GM12878 (cell line): Measurements from ENCODE around the gene ERFL. TPM values are rescaled to one million over a fixed set of nuclear protein-coding genes. Genes with fewer than 3 reads are reported as not detected.

Experiments used
- CBFB ChIP-seq: IDR thresholded peaks from 2 replicates; pipeline ENCODE4 v1.6.1; 2016; ENCODE audit warnings: antibody characterized with exemption, low read depth
- CHD1 ChIP-seq: IDR thresholded peaks from 2 replicates; pipeline ENCODE4 v1.6.1; 2012; ENCODE audit warnings: low read depth, low read length, improper control_type of control experiment
- CUX1 ChIP-seq: IDR thresholded peaks from 2 replicates; pipeline ENCODE4 v1.6.1; 2012; ENCODE audit warnings: improper control_type of control experiment, low read depth, low read length; ENCODE audit not compliant: insufficient replicate concordance
- DPF2 ChIP-seq: fragments of 450-650 bp; IDR thresholded peaks from 2 replicates; pipeline ENCODE4 v1.6.1; 2017; ENCODE audit warnings: mild to moderate bottlenecking
- PKNOX1 ChIP-seq: fragments of 450-650 bp; IDR thresholded peaks from 2 replicates; pipeline ENCODE4 v1.6.1; 2016; ENCODE audit warnings: mild to moderate bottlenecking
- POLR2AphosphoS5 ChIP-seq: IDR thresholded peaks from 2 replicates; pipeline ENCODE4 v1.6.1; 2011; ENCODE audit warnings: mild to moderate bottlenecking, low read length, inconsistent platforms
- SREBF2 ChIP-seq: IDR thresholded peaks from 2 replicates; pipeline ENCODE4 v1.6.1; 2012; ENCODE audit warnings: mild to moderate bottlenecking, low read length
- polyA plus RNA-seq, 11 experiments: library from polyadenylated mRNA; depleted of rRNA in 4 of 11; unstranded in 6 of 11; stranded (reverse) in 5 of 11; fragments of >200 nt; fragmentation: Nextera tagmentation in 4 of 11; fragmentation: Illumina TruSeq in 1 of 11; extraction: Ambion mirVana in 4 of 11; extraction: Trizol in 1 of 11; gene quantifications; 1 replicate in 1 of 11; 2 replicates in 10 of 11; pipeline versions ENCODE4 v1.2.1 to v1.2.3, GENCODE V29; 2011 to 2016; ENCODE audit warnings: inconsistent platforms in 2 of 11, missing spikeins in 2 of 11, low read depth in 1 of 11
- total RNA-seq, 4 experiments: library from RNA; depleted of rRNA in 3 of 4; stranded (reverse); fragments of >200 nt in 3 of 4; fragmentation: Illumina TruSeq in 1 of 4; extraction: Trizol in 1 of 4; gene quantifications; 2 replicates each; pipeline versions ENCODE4 v1.2.1 to v1.2.3, GENCODE V29; 2013 to 2021
- TF ChIP-seq, protein P1 (sequence below): IDR thresholded peaks from 2 replicates; pipeline ENCODE4 v1.6.1; 2012; ENCODE audit warnings: mild to moderate bottlenecking, low read depth, low read length
- TF ChIP-seq, protein P2 (sequence below): fragments of 450-650 bp; IDR thresholded peaks from 2 replicates; pipeline ENCODE4 v1.6.1; 2017; ENCODE audit warnings: mild to moderate bottlenecking, moderate library complexity

Gene ERFL
- total and polyA plus RNA-seq, 10 of the 15 experiments (the other 5 are each of a cell fraction or from before 2014, with no cell fraction given), result 0.04 to 0.10 (median 0.05) TPM; not detected in 7

GRCh38 chr19:41871573-41872383 is 56.5 kb downstream of the ERFL start (continued):
- no peak for TF ChIP-seq CUX1
- no peak for TF ChIP-seq SREBF2
- TF ChIP-seq, protein P1, sequence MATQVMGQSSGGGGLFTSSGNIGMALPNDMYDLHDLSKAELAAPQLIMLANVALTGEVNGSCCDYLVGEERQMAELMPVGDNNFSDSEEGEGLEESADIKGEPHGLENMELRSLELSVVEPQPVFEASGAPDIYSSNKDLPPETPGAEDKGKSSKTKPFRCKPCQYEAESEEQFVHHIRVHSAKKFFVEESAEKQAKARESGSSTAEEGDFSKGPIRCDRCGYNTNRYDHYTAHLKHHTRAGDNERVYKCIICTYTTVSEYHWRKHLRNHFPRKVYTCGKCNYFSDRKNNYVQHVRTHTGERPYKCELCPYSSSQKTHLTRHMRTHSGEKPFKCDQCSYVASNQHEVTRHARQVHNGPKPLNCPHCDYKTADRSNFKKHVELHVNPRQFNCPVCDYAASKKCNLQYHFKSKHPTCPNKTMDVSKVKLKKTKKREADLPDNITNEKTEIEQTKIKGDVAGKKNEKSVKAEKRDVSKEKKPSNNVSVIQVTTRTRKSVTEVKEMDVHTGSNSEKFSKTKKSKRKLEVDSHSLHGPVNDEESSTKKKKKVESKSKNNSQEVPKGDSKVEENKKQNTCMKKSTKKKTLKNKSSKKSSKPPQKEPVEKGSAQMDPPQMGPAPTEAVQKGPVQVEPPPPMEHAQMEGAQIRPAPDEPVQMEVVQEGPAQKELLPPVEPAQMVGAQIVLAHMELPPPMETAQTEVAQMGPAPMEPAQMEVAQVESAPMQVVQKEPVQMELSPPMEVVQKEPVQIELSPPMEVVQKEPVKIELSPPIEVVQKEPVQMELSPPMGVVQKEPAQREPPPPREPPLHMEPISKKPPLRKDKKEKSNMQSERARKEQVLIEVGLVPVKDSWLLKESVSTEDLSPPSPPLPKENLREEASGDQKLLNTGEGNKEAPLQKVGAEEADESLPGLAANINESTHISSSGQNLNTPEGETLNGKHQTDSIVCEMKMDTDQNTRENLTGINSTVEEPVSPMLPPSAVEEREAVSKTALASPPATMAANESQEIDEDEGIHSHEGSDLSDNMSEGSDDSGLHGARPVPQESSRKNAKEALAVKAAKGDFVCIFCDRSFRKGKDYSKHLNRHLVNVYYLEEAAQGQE, result no peak
- TF ChIP-seq, protein P2, sequence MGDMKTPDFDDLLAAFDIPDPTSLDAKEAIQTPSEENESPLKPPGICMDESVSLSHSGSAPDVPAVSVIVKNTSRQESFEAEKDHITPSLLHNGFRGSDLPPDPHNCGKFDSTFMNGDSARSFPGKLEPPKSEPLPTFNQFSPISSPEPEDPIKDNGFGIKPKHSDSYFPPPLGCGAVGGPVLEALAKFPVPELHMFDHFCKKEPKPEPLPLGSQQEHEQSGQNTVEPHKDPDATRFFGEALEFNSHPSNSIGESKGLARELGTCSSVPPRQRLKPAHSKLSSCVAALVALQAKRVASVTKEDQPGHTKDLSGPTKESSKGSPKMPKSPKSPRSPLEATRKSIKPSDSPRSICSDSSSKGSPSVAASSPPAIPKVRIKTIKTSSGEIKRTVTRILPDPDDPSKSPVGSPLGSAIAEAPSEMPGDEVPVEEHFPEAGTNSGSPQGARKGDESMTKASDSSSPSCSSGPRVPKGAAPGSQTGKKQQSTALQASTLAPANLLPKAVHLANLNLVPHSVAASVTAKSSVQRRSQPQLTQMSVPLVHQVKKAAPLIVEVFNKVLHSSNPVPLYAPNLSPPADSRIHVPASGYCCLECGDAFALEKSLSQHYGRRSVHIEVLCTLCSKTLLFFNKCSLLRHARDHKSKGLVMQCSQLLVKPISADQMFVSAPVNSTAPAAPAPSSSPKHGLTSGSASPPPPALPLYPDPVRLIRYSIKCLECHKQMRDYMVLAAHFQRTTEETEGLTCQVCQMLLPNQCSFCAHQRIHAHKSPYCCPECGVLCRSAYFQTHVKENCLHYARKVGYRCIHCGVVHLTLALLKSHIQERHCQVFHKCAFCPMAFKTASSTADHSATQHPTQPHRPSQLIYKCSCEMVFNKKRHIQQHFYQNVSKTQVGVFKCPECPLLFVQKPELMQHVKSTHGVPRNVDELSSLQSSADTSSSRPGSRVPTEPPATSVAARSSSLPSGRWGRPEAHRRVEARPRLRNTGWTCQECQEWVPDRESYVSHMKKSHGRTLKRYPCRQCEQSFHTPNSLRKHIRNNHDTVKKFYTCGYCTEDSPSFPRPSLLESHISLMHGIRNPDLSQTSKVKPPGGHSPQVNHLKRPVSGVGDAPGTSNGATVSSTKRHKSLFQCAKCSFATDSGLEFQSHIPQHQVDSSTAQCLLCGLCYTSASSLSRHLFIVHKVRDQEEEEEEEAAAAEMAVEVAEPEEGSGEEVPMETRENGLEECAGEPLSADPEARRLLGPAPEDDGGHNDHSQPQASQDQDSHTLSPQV, result no peak
- TF ChIP-seq DPF2, result peak; percentile 82
- TF ChIP-seq CBFB, result no peak; the same call in 1 of the 2 replicates
- TF ChIP-seq POLR2AphosphoS5, result peak; percentile 82; the same call in 1 of the 2 replicates
- TF ChIP-seq PKNOX1, result peak; percentile 75
- no peak for TF ChIP-seq CHD1
